AG04450 (cell line): ENCODE data around the gene FAM171A1. TPM values are rescaled to one million over a fixed set of nuclear protein-coding genes. Genes with fewer than 3 reads are reported as not detected.

Experiments
- CTCF ChIA-PET: fragments of 300-600, 350-600 bp; formaldehyde crosslinking; extraction: SDS; loops from one replicate; lab custom pipeline; 2022; ENCODE audit warnings: antibody characterized with exemption, inconsistent platforms; lab: Charles Lee
- POLR2A ChIA-PET: fragments of 350-600 bp; formaldehyde crosslinking; extraction: SDS; loops from one replicate; lab custom pipeline; 2021; ENCODE audit warnings: antibody characterized with exemption, inconsistent platforms; lab: Yijun Ruan, JAX
- DNase-seq: peaks from one replicate; pipeline ENCODE4 v3.0.0-alpha.2; 2011; ENCODE audit warnings: low read depth, low spot score
- H3K27ac ChIP-seq: one replicate; pipeline ENCODE4 v1.5.1; 2012; ENCODE audit warnings: low read depth, low read length, control low read depth
- H3K27me3 ChIP-seq: one replicate; pipeline ENCODE4 v1.6.0; 2012; ENCODE audit warnings: low read length; ENCODE audit not compliant: control insufficient read depth, insufficient read depth
- H3K4me3 ChIP-seq: 2 replicates; pipeline ENCODE4 v1.5.1; 2011; ENCODE audit warnings: mild to moderate bottlenecking, low read depth, low read length, control low read depth
- H3K9me3 ChIP-seq: 2 replicates; pipeline ENCODE4 v1.5.1; 2012; ENCODE audit warnings: low read length; ENCODE audit not compliant: control insufficient read depth, insufficient read depth
- polyA plus RNA-seq: library from polyadenylated mRNA; depleted of rRNA; stranded (reverse); fragments of >200 nt; gene quantifications from 2 replicates; pipeline ENCODE4 v1.2.3, GENCODE V29; 2011
- TF ChIP-seq, protein P1 (sequence below): IDR thresholded peaks from 2 replicates; pipeline ENCODE4 v1.5.1; 2011; ENCODE audit warnings: low read depth, low read length, control low read depth, inconsistent platforms

FAM171A1 gene
- polyA plus RNA-seq, 1 experiment, result 22.4 TPM

DNA sequence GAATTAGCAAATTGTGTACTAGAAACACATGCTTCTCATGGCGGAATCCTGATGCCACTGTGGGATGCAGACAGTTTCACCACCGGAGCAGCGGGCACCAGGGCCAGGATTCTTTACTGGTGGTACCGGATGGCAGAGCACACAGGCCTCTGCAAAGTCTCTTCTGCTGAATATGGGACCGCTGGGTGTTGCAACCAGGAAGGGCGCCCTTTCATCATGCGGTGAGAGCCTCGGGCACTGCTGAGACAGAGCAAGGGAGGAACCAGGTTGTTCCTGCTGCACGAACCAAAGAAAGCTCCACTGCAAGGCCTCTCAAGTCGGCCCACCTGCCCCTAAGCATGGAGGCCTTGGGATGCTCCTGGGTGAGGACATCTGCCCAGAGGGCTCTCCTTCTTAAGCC, 145.6 kb downstream of the FAM171A1 start:
- peaks cover 14% of the 10 kb centered on the region for H3K9me3 ChIP-seq
- no peak overlapping the region for H3K27ac ChIP-seq
- no peaks in the 10 kb centered on the region for H3K27me3 ChIP-seq
- TF ChIP-seq, protein P1, sequence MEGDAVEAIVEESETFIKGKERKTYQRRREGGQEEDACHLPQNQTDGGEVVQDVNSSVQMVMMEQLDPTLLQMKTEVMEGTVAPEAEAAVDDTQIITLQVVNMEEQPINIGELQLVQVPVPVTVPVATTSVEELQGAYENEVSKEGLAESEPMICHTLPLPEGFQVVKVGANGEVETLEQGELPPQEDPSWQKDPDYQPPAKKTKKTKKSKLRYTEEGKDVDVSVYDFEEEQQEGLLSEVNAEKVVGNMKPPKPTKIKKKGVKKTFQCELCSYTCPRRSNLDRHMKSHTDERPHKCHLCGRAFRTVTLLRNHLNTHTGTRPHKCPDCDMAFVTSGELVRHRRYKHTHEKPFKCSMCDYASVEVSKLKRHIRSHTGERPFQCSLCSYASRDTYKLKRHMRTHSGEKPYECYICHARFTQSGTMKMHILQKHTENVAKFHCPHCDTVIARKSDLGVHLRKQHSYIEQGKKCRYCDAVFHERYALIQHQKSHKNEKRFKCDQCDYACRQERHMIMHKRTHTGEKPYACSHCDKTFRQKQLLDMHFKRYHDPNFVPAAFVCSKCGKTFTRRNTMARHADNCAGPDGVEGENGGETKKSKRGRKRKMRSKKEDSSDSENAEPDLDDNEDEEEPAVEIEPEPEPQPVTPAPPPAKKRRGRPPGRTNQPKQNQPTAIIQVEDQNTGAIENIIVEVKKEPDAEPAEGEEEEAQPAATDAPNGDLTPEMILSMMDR, result no peak
- DNase-seq, result no peak
- ChIA-PET CTCF (interaction anchor here (0.6 kb wide), 1 partner anchor 57 kb away, joined by 3 read pairs; no protein-coding TSS in a partner anchor), POLR2A (no interaction called here)
- H3K4me3 ChIP-seq, result no peak overlapping the region

DNA sequence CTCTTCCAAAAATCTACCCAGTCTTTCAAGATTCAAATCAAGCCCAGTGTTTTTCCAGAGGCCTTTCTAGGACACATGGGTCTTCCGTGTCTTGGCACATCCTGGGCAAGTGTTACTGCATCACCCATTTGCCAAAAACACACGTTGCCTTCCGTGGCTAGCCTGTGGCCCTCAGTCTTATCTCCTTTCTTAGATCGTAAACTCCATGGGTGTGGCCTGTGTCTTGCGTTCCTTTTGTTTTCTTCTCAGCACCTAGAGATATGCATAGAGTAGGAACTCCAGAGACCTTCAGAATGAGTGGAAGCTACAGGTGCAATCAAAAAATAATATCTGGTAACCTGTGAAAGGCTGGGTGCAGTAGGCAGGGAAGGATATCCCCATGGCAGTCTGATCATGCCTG, 146.1 kb downstream of the FAM171A1 start:
- TF ChIP-seq, protein P1, result no peak
- no peak for DNase-seq
- Histone ChIP-seq H3K27ac (no peak overlapping the region), H3K4me3 (no peak overlapping the region), H3K27me3 (no peaks in the 10 kb centered on the region), H3K9me3 (peaks cover 14% of the 10 kb centered on the region)
- ChIA-PET POLR2A (no interaction called here), CTCF (no interaction called here)

DNA sequence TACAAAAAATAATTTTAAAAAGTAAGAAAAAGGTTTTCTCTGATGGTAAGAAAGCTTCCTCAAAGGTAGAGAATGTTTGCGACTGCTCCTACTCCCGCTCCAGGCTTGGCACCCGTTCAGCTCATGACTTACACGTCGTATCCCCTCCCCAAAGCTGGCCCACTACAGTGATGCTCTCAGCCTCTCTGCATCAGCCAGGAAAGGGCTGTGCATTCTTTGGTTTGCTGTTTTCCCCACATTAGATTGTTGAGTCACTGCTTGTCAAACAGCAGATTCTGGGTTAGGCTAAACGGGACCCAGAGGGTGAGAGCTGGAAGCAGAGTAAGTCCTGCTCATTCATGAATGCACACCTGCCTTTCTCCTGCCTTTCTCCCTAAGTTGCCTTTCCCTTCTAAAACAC, 147.9 kb downstream of the FAM171A1 start:
- no peaks in the 10 kb centered on the region for H3K27me3 ChIP-seq
- CTCF ChIA-PET, result interaction anchor here (1.2 kb wide), 1 partner anchor 14 kb away, joined by 4 read pairs; no protein-coding TSS in a partner anchor
- no peak overlapping the region for H3K4me3 ChIP-seq
- TF ChIP-seq, protein P1, result no peak
- POLR2A ChIA-PET, result interaction anchor here (1.1 kb wide), 1 partner anchor 12 kb away, joined by 3 read pairs; no protein-coding TSS in a partner anchor
- peak; percentile 77 for DNase-seq
- peaks cover 14% of the 10 kb centered on the region for H3K9me3 ChIP-seq
- H3K27ac ChIP-seq, result peak overlapping the region; percentile 47

DNA sequence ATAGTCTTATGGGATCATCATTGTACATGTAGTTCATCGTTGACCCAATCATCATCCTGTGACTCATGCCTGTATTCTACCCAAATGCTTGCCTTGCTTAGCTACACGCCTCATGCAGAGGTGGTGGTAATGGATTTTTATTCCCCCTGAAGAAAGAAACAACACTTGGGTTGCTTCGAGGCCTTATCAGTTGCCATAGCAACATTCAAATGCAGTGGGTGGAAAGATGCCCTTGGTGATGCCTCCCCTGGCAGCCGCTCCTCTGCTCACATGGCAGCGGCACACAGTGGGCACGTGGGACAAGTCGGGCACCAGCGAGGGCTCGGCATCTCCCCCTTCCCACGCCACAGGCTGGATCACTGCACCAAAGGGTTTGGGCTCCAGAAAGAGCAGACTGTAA, 148.6 kb downstream of the FAM171A1 start:
- H3K9me3 ChIP-seq, result peaks cover 14% of the 10 kb centered on the region
- H3K27ac ChIP-seq, result peak overlapping the region; percentile 47
- ChIA-PET POLR2A (no interaction called here), CTCF (interaction anchor here (1.0 kb wide), 1 partner anchor 12 kb away, joined by 3 read pairs; no protein-coding TSS in a partner anchor)
- no peak for DNase-seq
- H3K27me3 ChIP-seq, result no peaks in the 10 kb centered on the region
- H3K4me3 ChIP-seq, result no peak overlapping the region
- TF ChIP-seq, protein P1, result no peak

DNA sequence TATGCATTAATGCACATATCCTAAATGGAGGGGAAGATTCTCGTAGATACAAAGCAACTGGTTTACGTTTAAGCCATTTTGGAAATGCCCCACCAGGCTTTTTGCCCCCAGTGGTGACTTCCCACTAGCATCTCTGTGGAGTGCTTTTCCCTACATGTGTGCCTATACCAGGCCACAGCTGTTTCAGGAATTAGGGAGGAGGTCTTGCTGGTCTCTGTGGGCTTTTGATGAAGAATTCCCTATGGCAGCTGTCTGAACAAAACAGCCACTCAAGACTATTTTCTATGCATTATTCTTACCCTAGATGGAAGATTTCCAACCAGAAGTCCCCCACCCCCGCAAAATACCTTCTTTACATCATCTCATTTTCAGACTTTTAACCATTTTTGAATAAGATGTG, 150.6 kb downstream of the FAM171A1 start:
- TF ChIP-seq, protein P1, result no peak
- no peaks in the 10 kb centered on the region for H3K27me3 ChIP-seq
- H3K27ac ChIP-seq, result peak overlapping the region; percentile 11
- CTCF ChIA-PET, result no interaction called here
- H3K9me3 ChIP-seq, result peaks cover 12% of the 10 kb centered on the region
- no peak overlapping the region for H3K4me3 ChIP-seq
- POLR2A ChIA-PET, result no interaction called here
- no peak for DNase-seq
